HepG2 (cell line): Measurements from ENCODE around the gene PCDHGA9. TPM values are rescaled to one million over a fixed set of nuclear protein-coding genes. Genes with fewer than 3 reads are reported as not detected.
"Not testable (repeated sequence)": the region's sequence is repeated elsewhere in the genome, so short reads cannot be mapped to it uniquely, and the experiment has no call there.

Experiments used
- ATAC-seq: fragments of 200-7000 bp; cut with Tn5 transposase; 3 replicates; pipeline ENCODE4 v1.9.1; 2020; ENCODE audit warnings: mild to moderate bottlenecking, moderate library complexity
- BruUV-seq: library from RNA; stranded (reverse); fragments of 400-500 nt; replicated peaks from 2 replicates; lab custom pipeline; 2021; lab: Mats Ljungman, UMichigan
- CTCF ChIA-PET: fragments of 300-600 bp; formaldehyde crosslinking; extraction: SDS; loops from one replicate; lab custom pipeline; 2021; ENCODE audit warnings: low total read pairs, inconsistent platforms, low intra/inter-chr PET ratio; lab: Yijun Ruan, JAX
- POLR2A ChIA-PET: fragments of 350-600 bp; sonication (Branson Sonifier 250); formaldehyde crosslinking; loops from one replicate; lab custom pipeline; 2020; ENCODE audit warnings: antibody characterized with exemption, inconsistent platforms; lab: Yijun Ruan, JAX
- DNase-seq: peaks from one replicate; pipeline ENCODE4 v3.0.0-alpha.2; 2015; ENCODE audit warnings: low spot score
- FAIRE-seq: peaks from 3 replicates; lab custom pipeline; 2011; peaks lifted over from hg19 to GRCh38; lab: Jason Lieb, UNC
- H2AFZ ChIP-seq: one replicate; pipeline ENCODE4 v1.6.1; 2011; ENCODE audit warnings: low read length, inconsistent platforms
- H3K27ac ChIP-seq: fragments of 300-600 bp; 3 replicates; pipeline ENCODE4 v1.8.0; 2011; ENCODE audit warnings: mixed run types, mild to moderate bottlenecking, mixed read lengths, low read length, inconsistent platforms; ENCODE audit not compliant: insufficient read depth; ENCODE audit errors: extremely low read length
- H3K27me3 ChIP-seq, 2 experiments: fragments of 200-600 bp in 1 of 2; 2 replicates in 1 of 2; 3 replicates in 1 of 2; pipeline versions ENCODE4 v1.6.0 to v1.8.0; 2011; ENCODE audit warnings: low read length in 2 of 2, mild to moderate bottlenecking in 2 of 2, moderate library complexity in 2 of 2, inconsistent platforms in 1 of 2; ENCODE audit not compliant: insufficient read depth in 2 of 2, control insufficient read depth in 1 of 2
- H3K36me3 ChIP-seq, 2 experiments: fragments of 200-600 bp in 1 of 2; replicated peaks in 1 of 2; 2 replicates in 1 of 2; 3 replicates in 1 of 2; pipeline versions ENCODE4 v1.5.1 to v1.8.0; 2011; ENCODE audit warnings: low read length in 2 of 2, inconsistent platforms in 1 of 2; ENCODE audit not compliant: insufficient read depth in 2 of 2, control insufficient read depth in 1 of 2
- H3K4me1 ChIP-seq: 2 replicates; pipeline ENCODE4 v1.5.1; 2012; ENCODE audit warnings: low read length, inconsistent platforms; ENCODE audit not compliant: insufficient read depth
- H3K4me2 ChIP-seq: 2 replicates; pipeline ENCODE4 v1.6.0; 2011; ENCODE audit warnings: low read depth, low read length, inconsistent platforms
- H3K4me3 ChIP-seq, 3 experiments: fragments of 200-600 bp in 1 of 3; sonication (generic), shearing (Covaris generic) in 1 of 3; replicated peaks in 1 of 3; 2 replicates each; pipeline ENCODE4 v1.5.1; 2011 to 2016; ENCODE audit warnings: low read length in 3 of 3, inconsistent platforms in 2 of 3, low read depth in 2 of 3, mild to moderate bottlenecking in 2 of 3, control low read depth in 1 of 3, mixed read lengths in 1 of 3; ENCODE audit not compliant: insufficient read depth in 1 of 3
- H3K79me2 ChIP-seq: one replicate; pipeline ENCODE4 v1.6.1; 2011; ENCODE audit warnings: low read length, inconsistent platforms; ENCODE audit not compliant: insufficient read depth
- H3K9ac ChIP-seq: 2 replicates; pipeline ENCODE4 v1.6.0; 2011; ENCODE audit warnings: mild to moderate bottlenecking, low read depth, low read length, inconsistent platforms; ENCODE audit not compliant: insufficient read depth
- H3K9me3 ChIP-seq: 2 replicates; pipeline ENCODE4 v1.5.1; 2012; ENCODE audit warnings: mild to moderate bottlenecking, low read length
- H4K20me1 ChIP-seq: 2 replicates; pipeline ENCODE4 v1.6.0; 2011; ENCODE audit warnings: inconsistent platforms, mild to moderate bottlenecking, low read length, moderate library complexity; ENCODE audit not compliant: insufficient read depth
- WGBS: methylation state at CpG from one replicate; pipeline ENCODE4 v1.1.6; 2017; ENCODE audit warnings: low lambda C conversion rate; 5-methylcytosine and 5-hydroxymethylcytosine counted together
- in situ Hi-C: cut with HindIII; loops from 2 replicates; pipeline ENCODE4 v1.10.0; 2017; ENCODE audit warnings: low pct_unique_long_range_greater_than_20kb; ENCODE audit not compliant: extremely low pct_ligation_motif_present
- intact Hi-C: fragments of 100-400 bp; cut with micrococcal nuclease; formaldehyde crosslinking; loops from one replicate; pipeline ENCODE4 v1.10.0; 2022; ENCODE audit not compliant: unreplicated experiment
- polyA plus RNA-seq, 8 experiments: library from polyadenylated mRNA; depleted of rRNA in 3 of 8; stranded (reverse) in 7 of 8; unstranded in 1 of 8; fragments of >200 nt; fragmentation: Illumina TruSeq in 4 of 8; extraction: Trizol in 4 of 8; gene quantifications; 2 replicates each; pipeline versions ENCODE4 v1.2.1 to v1.2.3, GENCODE V29; 2011 to 2016; ENCODE audit warnings: low read depth in 4 of 8, missing spikeins in 1 of 8, mixed read lengths in 1 of 8; ENCODE audit not compliant: insufficient read depth in 1 of 8
- total RNA-seq, 5 experiments: library from RNA; depleted of rRNA; stranded (reverse); fragments of >200 nt; fragmentation: Illumina TruSeq; extraction: Trizol; gene quantifications; 2 replicates each; pipeline ENCODE4 v1.2.3, GENCODE V29; 2016; ENCODE audit warnings: low read depth in 1 of 5
- TF ChIP-seq, protein P1 (sequence below): sonication (generic); formaldehyde crosslinking; IDR thresholded peaks from 2 replicates; pipeline ENCODE4 v1.5.0; 2020; ENCODE audit warnings: mild to moderate bottlenecking, missing genetic modification reagents, moderate library complexity

The PCDHGA9 gene
- total and polyA plus RNA-seq, 2 of the 13 experiments (the other 11 are each of a cell fraction or from before 2014, with no cell fraction given): 0.09 to 0.38 TPM

DNA sequence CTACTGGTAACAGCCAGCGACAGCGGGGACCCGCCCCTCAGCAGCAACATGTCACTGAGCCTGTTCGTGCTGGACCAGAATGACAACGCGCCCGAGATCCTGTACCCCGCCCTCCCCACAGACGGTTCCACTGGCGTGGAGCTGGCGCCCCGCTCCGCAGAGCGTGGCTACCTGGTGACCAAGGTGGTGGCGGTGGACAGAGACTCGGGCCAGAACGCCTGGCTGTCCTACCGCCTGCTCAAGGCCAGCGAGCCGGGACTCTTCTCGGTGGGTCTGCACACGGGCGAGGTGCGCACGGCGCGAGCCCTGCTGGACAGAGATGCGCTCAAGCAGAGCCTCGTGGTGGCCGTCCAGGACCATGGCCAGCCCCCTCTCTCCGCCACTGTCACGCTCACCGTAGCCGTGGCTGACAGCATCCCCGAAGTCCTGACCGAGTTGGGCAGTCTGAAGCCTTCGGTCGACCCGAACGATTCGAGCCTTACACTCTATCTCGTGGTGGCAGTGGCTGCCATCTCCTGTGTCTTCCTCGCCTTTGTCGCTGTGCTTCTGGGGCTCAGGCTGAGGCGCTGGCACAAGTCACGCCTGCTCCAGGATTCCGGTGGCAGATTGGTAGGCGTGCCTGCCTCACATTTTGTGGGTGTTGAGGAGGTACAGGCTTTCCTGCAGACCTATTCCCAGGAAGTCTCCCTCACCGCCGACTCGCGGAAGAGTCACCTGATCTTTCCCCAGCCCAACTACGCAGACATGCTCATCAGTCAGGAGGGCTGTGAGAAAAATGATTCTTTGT lies 8.0 kb upstream of the PCDHGA9 start:
- H4K20me1 ChIP-seq, H3K4me3 ChIP-seq, CTCF ChIA-PET, ATAC-seq, H3K4me1 ChIP-seq, H3K4me2 ChIP-seq, intact Hi-C loops, BruUV-seq, DNase-seq, in situ Hi-C loops, H3K9ac ChIP-seq, H3K27ac ChIP-seq, H3K79me2 ChIP-seq, FAIRE-seq, H3K27me3 ChIP-seq, POLR2A ChIA-PET, H2AFZ ChIP-seq, H3K36me3 ChIP-seq: not testable (repeated sequence)
- H3K9me3 ChIP-seq: peaks cover 51% of the 10 kb centered on the region
- 82% methylated on average over 23 of the region's 53 CpGs for WGBS

DNA sequence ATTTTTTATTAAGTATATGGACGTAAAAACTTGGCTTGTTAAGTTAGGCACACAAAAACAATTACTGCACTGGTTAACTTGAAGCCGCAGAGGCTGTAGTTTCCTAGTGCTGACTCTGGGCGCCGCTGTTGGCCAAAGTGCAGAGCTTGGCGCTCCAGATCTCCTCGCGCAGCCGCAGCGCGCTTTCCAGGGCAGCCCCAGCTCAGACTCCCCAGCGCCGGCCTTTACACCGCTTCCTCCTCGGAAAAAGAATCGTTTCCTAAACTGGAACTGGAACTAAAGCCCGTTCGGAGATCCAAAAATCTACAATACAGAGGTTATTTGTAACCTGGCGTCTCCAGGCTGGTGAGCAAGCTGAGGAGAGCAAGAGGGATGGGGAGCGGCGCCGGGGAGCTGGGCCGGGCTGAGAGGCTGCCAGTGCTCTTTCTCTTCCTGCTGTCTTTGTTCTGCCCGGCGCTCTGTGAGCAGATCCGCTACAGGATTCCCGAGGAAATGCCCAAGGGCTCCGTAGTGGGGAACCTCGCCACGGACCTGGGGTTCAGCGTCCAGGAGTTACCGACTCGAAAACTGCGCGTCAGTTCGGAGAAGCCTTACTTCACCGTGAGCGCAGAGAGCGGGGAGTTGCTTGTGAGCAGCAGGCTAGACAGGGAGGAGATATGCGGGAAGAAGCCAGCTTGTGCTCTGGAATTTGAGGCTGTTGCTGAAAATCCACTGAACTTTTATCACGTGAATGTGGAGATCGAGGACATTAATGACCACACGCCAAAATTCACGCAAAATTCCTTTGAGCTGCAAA lies 4.6 kb upstream of the PCDHGA9 start, which contains the start of gene PCDHGB5:
Gene PCDHGB5, plus strand, starts transcription at position 192 of the 796 bp plus-strand sequence. Its CDS starts 181 bp downstream, at position 373.
- H3K36me3 ChIP-seq, H3K27me3 ChIP-seq, H3K4me3 ChIP-seq, BruUV-seq, DNase-seq, H3K79me2 ChIP-seq, H4K20me1 ChIP-seq, CTCF ChIA-PET, in situ Hi-C loops, H3K4me2 ChIP-seq, FAIRE-seq, H2AFZ ChIP-seq, H3K9ac ChIP-seq, POLR2A ChIA-PET, H3K27ac ChIP-seq, H3K4me1 ChIP-seq, intact Hi-C loops: not testable (repeated sequence)
- H3K9me3 ChIP-seq: peaks cover 41% of the 10 kb centered on the region
- ATAC-seq: peak; percentile 70
- TF ChIP-seq, protein P1, sequence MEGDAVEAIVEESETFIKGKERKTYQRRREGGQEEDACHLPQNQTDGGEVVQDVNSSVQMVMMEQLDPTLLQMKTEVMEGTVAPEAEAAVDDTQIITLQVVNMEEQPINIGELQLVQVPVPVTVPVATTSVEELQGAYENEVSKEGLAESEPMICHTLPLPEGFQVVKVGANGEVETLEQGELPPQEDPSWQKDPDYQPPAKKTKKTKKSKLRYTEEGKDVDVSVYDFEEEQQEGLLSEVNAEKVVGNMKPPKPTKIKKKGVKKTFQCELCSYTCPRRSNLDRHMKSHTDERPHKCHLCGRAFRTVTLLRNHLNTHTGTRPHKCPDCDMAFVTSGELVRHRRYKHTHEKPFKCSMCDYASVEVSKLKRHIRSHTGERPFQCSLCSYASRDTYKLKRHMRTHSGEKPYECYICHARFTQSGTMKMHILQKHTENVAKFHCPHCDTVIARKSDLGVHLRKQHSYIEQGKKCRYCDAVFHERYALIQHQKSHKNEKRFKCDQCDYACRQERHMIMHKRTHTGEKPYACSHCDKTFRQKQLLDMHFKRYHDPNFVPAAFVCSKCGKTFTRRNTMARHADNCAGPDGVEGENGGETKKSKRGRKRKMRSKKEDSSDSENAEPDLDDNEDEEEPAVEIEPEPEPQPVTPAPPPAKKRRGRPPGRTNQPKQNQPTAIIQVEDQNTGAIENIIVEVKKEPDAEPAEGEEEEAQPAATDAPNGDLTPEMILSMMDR (CRISPR knock-in tag): 0 out of 2 replicates have a peak, but pooled peaks have one; percentile 3
- WGBS: 49% methylated on average over 26 of the region's 43 CpGs
